NCI-H146 treated with DMSO at 0.1 percent for 48 hours (cell line): ENCODE measurements around the gene IFNAR1.

Source experiments
- DNase-seq: peaks from one replicate; lab custom pipeline; 2025; ENCODE audit not compliant: unreplicated experiment; lab: John Stamatoyannopoulos, UW

The IFNAR1 gene

DNA sequence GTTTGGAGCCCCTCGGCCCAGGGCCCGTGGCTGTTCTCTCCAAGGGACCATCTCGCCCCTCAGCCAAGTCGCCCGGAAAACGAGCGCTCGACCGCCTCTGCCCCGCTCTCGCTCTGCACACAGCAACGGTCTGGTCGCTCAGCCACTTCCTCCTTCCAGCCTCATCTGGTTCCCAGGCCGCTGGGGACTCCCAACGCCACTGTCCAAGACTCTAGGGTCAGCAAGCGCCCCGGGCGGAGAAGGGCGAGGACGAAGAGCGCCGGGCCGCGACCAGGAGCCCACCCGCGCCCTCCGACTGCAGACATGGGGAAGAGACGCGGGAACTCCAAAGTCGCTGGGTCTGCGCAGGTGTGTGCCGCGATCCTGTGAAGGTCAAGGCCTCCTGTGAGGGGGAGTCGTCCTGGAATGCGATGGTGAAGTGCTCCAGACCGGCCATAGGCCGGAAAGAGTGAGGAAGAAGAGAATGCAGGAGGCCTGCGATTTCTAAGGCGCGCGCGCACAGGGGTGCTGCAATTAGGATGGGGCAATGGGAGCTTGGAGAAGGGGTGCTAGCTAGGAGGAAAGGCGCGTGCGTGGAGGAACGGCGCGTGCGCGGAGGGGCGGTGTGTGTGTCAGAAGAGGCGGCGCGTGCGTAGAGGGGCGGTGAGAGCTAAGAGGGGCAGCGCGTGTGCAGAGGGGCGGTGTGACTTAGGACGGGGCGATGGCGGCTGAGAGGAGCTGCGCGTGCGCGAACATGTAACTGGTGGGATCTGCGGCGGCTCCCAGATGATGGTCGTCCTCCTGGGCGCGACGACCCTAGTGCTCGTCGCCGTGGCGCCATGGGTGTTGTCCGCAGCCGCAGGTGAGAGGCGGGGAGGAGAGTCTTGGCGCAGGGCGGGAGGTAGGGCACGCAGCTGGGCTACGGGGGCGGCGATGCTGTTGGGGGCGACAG lies at the start of gene IFNAR1:
Gene IFNAR1, plus strand, starts transcription at position 680 of the 931 bp plus-strand sequence. Its CDS starts 86 bp downstream, at position 766.
- DNase-seq = peak; percentile 91

DNA sequence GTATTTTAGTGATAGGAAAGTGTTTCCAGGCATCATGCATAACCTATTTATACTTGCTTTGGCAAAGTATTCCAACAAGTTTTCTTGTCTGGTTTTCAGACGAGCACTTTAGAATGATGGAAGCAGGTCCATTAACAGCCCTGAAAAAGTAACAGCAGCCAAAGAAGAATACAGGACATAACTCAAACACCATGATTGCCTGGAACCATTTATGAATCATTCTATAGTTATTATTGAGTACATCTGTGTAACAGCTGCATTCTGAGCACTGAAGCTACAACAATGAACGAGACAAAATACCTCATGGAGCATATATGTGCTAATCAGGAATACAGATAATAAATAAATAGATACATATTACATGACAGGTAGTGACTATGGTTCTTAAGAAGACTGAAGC lies 46.0 kb upstream of the IFNAR1 start:
- no peak for DNase-seq

DNA sequence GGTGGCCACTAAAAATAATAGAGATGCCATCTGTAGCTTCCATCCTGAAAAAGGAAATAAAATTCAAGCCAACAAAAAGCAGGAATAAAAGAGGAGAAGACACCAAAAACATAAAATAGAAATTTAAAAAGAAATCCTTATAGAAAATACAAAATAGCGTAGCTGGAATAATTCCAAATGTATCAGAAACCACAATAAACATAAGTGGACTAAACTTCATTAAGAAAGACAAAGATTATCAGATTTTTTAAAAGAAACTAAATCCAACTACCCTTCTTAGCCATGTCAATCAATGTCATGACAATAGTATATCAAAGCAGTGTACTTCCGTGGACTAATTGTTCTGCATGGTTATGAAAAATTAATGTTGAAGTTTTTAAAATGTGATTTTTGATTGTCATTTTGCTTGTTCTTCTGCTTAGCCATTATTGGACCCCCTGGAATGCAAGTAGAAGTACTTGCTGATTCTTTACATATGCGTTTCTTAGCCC lies 45.4 kb upstream of the IFNAR1 start:
- no peak for DNase-seq

DNA sequence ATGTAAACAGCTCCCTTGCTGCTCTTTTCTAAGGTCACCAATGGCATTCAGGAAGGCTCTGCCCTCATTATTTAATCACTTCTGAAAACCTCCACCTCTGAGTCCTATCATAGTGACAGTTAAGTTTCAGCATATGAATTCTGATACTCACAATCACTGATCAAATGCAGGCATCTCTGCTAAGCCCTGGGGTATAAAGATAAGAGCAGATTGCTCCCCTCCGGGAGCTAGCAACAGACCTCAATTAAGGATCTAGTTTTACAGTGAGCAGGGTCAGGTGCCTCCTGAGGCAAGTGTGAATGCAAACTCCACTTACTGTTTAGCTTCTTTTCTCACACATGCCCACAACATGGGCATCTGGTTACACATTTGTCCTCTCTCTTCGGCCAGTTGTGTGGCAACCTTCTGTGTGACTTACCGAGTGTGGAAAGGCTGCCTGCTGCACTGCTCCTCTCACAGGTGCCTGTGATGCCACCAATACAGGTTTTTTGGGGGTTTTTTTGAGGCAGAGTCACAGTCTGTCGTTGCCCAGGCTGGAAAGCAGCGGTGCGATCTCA lies 43.6 kb upstream of the IFNAR1 start:
- DNase-seq = no peak

DNA sequence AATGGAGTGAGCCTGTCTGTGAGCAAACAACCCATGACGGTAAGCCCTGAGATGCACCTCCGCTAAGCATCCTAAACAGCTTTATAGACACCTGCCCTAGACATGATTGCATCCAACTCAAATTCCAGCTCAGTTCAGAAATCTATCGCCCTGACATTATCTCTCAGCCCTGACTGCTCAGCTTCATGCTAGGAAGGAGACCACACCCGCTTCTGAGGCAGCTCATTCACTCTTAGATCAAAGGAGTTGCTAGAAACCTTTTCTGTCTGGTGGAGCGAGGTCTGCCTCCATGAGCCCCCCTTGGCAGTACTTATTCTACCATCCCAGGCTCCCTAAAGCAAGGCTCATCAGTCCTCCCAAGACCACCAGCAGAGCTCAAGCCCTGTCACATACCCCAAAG lies 41.6 kb upstream of the IFNAR1 start:
- no peak for DNase-seq

DNA sequence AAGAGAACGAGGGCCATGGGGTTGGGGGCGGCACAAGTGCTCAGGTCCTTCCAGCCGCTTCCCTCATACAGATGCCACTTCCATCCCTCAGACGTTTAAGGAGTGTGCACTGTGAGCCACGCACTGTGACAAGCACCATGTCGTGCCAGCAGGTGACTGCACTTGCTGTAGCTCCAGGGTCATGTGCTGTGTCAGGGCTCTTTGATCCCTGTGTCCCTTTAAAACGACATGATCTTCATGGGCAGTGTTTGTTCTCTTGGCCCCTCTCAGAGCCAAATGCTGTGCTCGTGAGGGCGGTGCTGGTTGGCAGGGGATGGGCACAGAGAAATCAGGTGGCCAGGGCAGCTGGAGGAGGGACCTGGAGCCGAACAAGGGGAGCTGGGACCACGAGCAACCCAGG lies 38.7 kb upstream of the IFNAR1 start:
- DNase-seq = no peak

DNA sequence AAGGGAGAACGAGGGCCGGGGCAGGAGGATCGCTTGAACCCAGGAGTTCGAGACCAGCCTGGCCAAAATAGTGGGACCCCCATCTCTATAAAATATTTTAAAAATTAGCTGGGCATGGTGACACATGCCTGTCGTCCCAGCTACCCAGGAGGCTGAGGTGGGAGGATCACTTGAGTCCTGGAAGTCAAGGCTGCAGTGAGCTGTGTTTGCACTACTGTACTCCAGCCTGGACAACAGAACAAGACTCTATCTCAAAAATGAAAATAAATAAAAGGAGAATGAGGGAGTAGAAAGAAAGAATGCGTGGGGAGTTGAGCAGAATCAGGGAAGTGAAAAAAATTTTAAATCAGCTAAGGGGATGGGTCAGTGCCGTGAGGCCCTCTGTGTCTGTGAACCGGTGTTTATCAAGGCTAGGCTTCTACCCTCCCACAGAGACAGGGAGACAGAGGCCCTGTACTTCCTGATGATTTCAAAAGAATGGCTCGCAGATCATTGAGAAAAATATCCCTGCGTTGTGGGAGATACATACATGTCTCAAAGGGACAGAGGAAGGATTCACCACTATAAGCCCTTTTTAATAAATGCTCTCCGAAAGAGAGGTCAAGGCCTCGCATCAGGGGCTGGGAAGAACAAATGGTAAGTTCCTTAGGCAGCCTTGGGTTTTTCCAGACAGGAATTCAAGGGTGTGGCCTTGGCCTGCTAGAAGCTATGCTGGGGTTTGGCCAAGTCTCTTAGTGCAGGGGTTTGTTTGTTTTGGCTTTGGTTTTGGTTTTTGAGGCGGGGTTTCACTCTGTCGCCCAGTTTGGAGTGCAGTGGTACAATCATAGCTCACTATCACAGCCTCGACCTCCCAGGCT lies 37.9 kb upstream of the IFNAR1 start:
- no peak for DNase-seq

DNA sequence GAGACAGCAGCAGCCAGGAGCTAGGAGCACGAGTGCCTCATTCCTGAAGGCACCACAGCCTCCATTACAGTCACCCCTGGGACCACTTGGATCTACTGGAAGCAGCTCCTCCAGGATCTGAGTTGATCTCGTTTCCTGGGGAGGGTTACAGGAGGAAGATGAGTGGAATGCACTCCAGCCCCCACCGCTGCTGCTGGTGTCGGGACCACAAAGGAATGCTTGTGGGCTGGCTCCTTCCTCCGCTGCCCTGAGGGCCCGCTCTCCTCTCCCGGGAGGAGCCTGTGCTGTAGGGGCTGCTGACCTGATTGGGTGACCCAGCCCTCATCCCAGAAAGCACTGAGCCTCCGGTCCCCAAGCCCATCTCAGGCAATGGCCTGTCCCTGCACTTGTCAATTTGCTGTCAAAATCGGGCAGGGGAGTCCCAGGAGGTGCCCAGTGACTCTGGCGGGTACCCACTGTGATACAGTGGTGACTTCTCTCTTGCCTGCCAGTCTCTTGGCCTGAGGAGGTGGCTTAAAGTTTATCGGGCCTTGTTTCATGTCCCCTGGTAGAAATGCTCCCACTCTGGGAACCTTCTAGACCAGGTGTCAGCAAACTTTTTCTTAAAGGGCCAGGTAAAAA lies 35.5 kb upstream of the IFNAR1 start:
- no peak for DNase-seq

DNA sequence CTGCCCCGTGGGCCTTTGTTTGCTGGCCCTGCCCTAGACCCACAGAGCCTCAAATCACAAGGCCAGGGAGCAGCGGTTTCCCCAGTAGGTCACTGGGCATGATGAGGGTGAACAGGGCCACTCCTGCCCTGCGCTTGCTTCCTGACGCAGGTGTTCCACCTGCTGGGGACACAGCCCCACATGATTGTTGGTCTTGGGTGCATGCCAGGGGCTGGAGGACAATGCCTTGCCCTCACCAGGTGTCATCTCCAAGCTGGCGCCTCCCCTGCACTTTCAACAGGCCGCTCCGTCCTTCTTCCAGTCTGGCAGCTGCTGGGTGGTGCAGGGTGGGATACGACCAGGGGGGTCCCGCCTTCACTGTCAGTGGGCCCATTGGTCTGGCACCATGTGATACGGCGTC lies 34.3 kb upstream of the IFNAR1 start:
- no peak for DNase-seq

DNA sequence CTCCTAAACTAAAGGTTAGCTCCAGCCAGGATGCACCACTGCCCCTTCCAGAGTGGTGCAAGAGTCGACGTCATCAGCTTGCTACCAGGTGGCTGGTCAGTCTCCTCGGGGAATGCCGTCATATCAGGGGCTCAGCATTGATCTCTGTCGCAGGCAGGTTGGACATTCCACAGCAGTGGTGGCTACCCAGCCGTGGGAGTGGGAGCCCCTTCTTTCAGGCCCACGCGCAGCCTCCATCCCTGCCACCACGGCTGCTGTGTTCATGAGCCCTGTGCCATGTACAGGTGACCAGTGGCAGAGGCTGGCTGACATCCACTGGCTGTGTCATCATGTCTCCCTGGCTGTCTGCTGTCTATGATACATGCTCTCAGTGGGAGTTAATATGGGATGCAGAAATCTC lies 33.1 kb upstream of the IFNAR1 start:
- no peak for DNase-seq

DNA sequence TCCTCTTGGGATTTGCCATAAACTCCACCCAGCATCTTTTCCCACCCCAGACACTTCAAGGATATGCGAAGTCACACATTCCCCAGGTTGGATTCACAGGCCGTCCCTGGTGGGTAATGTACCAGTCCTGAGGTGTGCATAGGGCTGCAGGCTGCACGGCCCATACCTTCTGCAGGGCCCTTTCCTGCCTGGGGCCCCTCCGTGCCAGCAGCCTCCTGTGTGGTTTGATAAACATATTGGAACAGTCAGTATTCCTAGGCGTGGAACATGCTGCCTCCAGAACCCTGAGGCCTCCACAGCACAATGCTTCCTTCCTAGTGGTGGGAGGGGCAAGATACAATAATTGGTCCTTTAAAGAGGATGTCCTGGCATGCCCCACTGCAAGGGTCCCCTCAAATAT lies 32.0 kb upstream of the IFNAR1 start:
- no peak for DNase-seq

DNA sequence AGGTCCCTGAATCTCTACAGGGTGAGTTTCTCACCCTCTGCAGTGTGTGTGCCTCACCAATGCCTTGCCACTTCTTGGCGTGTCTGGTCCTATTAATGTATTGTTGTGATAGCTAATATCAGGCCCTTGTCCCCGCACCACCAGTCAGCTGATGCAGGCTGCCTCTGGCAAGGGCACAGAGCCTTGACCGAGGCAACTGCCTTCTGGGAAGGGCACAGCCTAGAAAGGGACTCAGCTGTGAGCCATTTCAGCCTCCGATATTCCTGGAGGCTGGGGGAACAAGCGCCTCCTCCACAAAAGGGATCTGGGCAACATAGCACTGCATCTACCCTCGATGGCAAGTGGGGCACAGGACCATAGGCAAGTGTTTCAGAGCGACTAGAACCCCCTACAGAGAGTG lies 31.6 kb upstream of the IFNAR1 start:
- DNase-seq = no peak

DNA sequence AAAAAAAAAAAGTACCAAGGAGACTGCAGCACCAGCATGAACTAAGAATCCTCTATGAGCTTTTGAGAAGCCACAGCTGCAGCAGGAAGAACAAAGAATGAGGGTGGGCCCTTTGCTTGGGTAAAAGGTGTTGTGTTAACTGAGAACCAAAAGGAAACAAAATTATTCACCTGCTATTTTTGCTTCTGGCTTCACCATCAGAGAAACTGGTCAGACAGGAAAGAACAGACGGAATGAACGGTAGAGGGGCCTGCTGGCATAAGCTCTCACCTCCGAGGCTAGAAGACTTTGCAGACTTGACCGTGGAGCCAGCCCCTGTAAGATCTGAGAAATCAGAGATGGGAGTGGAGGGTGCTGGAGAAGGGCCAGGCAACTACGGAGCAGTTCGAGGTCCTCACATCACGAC lies 31.0 kb upstream of the IFNAR1 start:
- no peak for DNase-seq

DNA sequence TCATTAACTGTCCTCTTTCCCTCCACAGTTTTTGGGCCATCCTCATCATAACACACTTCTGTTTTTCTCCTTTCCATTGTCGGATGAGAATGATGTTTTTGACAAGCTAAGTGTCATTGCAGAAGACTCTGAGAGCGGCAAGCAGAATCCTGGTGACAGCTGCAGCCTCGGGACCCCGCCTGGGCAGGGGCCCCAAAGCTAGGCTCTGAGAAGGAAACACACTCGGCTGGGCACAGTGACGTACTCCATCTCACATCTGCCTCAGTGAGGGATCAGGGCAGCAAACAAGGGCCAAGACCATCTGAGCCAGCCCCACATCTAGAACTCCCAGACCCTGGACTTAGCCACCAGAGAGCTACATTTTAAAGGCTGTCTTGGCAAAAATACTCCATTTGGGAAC lies 28.6 kb upstream of the IFNAR1 start:
- DNase-seq = no peak

DNA sequence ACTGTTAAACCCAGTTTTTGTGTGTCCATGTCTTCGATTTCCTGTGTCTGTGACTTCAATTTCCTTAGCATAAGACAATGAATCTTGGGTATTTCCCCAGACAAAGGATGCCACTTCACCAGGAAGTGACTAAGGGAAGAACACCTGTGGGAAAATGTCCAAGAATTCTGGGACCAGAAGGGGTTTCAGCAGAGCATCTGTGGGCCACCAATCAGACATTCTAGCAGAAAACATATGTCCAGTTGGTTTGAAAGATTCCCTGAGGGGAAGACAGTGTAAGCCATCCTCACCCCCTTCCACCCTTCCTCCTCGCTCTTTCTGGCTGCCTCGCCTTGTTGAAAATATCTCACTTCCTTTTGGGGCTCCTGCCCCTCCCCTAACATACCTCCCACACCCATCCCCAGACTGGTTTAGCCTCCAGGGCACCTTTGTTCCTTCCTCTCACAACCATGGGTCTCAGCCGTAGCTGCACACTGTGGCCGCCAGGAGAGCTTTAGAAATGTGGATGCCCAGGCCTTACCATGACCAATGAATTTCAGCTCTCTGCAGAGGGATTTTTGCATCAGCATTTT lies 25.5 kb upstream of the IFNAR1 start:
- no peak for DNase-seq

DNA sequence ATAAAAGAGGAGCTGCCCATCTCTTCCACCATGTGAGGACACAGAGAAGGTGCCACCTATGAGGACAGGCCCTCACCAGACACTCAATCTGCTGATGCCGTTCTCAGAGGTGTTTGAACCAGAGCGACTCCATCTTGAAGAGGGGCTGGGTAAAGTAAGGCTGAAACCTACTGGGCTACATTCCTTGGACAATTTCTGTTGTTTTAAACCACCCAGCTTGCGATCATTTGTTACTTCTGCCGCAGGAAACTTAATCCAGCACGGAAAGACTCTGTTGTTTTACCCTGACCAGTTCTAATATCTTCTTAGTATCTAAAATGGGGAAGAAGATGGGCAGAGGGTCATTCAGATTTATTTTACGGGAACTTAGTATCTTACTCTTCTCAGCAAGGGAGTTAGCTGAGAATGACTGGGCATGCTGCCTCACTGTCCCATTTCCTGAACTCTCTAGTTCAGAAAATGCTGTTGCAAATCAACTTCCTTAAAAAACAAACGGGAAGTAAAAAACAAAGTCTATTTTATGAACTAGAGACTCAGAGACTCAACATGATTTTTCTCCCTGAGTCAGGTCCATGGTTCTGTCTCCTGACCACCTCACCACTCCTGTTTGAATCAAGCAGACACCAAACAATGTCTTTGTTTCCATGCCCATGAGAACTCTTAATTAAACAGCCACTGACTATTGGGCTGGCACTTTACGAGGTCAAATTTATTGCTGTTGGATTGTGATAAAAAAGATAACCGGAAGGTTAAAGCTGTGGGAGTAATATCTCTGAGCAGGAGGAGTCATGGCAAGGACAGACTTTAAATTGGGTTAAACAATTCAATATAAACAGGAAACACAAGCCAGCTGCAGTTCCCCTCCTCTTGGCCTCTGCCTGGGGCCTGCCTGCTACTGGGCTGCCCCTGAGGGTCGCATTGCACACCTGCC lies 23.8 kb upstream of the IFNAR1 start:
- peak; percentile 2 for DNase-seq

DNA sequence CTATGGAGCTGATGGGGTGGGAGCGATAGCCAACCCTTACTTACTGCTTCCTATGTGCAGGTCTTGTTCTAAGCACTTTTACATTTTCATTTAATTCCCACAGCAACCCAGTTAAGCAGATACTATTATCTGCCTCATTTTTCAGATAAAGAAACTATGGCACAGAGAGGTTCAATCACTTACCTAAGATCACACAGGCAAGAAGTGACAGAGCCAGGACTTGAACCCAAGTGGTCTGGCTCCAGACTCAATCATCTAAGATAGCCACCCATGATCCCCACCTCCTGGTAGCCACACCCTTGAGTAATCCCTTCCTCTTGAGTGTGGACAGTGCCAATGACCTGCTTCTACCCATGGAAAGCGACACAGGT lies 23.2 kb upstream of the IFNAR1 start:
- DNase-seq = no peak

DNA sequence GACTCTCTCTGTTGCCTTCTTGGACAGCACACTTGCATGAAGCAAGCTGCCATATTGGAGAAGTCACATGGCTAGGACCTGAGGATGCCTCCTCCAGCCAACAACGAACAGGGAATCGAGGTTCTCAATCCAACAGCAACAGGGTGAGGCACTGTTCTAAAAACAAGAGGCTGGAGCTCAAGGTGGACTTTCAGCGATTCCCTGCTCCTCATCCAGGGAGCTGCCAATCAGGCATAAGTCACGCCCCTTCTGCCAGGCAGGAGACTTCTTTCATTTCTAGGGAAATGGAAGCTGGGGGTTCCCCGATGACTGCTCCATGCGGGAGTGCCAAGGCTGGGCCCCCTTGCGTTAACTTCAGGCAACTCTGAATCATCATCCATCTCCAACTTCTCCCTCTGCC lies 22.7 kb upstream of the IFNAR1 start:
- no peak for DNase-seq

DNA sequence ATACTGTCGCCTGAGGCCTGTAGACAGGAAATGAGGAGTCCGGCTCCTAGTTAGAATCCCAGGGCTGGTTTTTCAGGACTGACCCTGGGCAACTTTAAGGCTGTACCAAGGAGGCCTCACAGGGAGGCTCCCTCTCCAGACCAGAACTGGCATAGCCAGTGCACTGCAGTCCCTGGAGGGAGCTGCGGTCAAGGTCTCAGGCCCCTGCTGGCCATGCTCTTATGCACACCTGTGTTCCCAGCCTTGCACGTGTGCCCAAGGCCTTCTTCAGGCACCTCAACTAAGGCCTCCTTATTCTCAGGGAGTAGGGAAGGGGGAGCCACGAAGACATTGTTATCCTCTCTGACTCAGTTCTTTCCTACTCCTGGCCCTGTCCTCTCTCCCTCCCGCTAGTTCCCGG lies 22.0 kb upstream of the IFNAR1 start:
- no peak for DNase-seq

DNA sequence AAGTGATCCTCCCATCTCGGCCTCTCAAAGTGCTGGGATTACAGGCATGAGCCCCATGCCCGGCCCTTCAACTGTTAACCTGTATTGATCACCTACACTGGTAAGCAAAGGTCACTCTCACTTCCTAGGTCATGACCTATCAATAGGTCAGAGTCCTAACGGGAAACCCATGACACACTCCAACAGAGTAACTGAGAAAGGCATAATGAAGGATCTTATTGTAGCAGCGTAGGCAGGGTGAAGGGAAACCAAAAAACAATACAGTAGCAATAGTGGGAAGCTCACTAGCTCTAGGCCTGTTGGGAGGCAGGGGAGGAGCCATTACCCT lies 19.5 kb upstream of the IFNAR1 start:
- DNase-seq = no peak
